Ascending aorta (tissue), 2 donors: ENCODE measurements around the gene SH3PXD2A. TPM values are rescaled to one million over a fixed set of nuclear protein-coding genes. Genes with fewer than 3 reads are reported as not detected.

Source experiments
- DNase-seq, 2 donors: peaks; one replicate each; pipeline ENCODE4 v3.0.0-alpha.2; 2019; ENCODE audit warnings: low spot score in 2 of 2
- H3K27ac ChIP-seq, 2 donors: fragments of 200-600 bp; sonication (generic); one replicate each; pipeline ENCODE4 v1.5.1; 2016 to 2017; ENCODE audit warnings: mild to moderate bottlenecking in 1 of 2
- H3K27me3 ChIP-seq: fragments of 200-600 bp; sonication (generic); one replicate; pipeline ENCODE4 v1.5.1; 2017
- H3K36me3 ChIP-seq, 2 donors: fragments of 200-600 bp; sonication (generic); one replicate each; pipeline ENCODE4 v1.5.1; 2016
- H3K4me1 ChIP-seq, 2 donors: fragments of 200-600 bp; sonication (generic); one replicate each; pipeline ENCODE4 v1.5.1; 2016 to 2017; ENCODE audit warnings: mild to moderate bottlenecking in 1 of 2
- H3K4me3 ChIP-seq, 2 donors: fragments of 200-600 bp; sonication (generic); one replicate each; pipeline ENCODE4 v1.5.1; 2016 to 2017; ENCODE audit warnings: mild to moderate bottlenecking in 1 of 2
- H3K9me3 ChIP-seq, 2 donors: fragments of 200-600 bp; sonication (generic); one replicate each; pipeline ENCODE4 v1.5.1; 2016
- CTCF ChIP-seq, 3 experiments: fragments of 200-600 bp in 2 of 3; fragments of 450-650 bp in 1 of 3; sonication (generic) in 2 of 3; IDR thresholded peaks; one replicate each; pipeline ENCODE4 v1.5.1; 2016 to 2019; ENCODE audit warnings: antibody characterized with exemption in 3 of 3, mild to moderate bottlenecking in 1 of 3, moderate library complexity in 1 of 3
- intact Hi-C: fragments of 100-400 bp; cut with DNase I; formaldehyde crosslinking; loops from one replicate; pipeline ENCODE4 v1.15.1; 2023
- total RNA-seq: library from RNA; depleted of rRNA; stranded (reverse); fragments of >200 nt; gene quantifications from one replicate; pipeline ENCODE4 v1.1.0, GENCODE V29; 2016

The SH3PXD2A gene
- total RNA-seq, 1 donor from 2014 or later: 50.0 TPM

GRCh38 chr10:103789771-103790201 lies 65.6 kb downstream of the SH3PXD2A start:
- TF ChIP-seq CTCF (IDR thresholded peaks at IDR 0.05): no peak
- intact Hi-C loops: no loop called here
- H3K9me3 ChIP-seq: no peaks in the 10 kb centered on the region
- H3K4me3 ChIP-seq: no peak overlapping the region
- no peak for DNase-seq
- no peak overlapping the region for H3K27ac ChIP-seq
- no peaks in the 10 kb centered on the region for H3K4me1 ChIP-seq
- H3K27me3 ChIP-seq: no peaks in the 10 kb centered on the region
- no peaks in the 10 kb centered on the region for H3K36me3 ChIP-seq

GRCh38 chr10:103789161-103789560 lies 66.2 kb downstream of the SH3PXD2A start:
- no peak for TF ChIP-seq CTCF (IDR thresholded peaks at IDR 0.05)
- Histone ChIP-seq H3K27ac (no peak overlapping the region), H3K36me3 (no peaks in the 10 kb centered on the region), H3K27me3 (no peaks in the 10 kb centered on the region), H3K4me3 (no peak overlapping the region), H3K9me3 (no peaks in the 10 kb centered on the region), H3K4me1 (no peaks in the 10 kb centered on the region)
- no peak for DNase-seq
- intact Hi-C loops: no loop called here

- TF ChIP-seq CTCF (IDR thresholded peaks at IDR 0.05): no peak
- H3K36me3 ChIP-seq: no peaks in the 10 kb centered on the region
- H3K4me3 ChIP-seq: no peak overlapping the region
- no peaks in the 10 kb centered on the region for H3K9me3 ChIP-seq
- no peaks in the 10 kb centered on the region for H3K27me3 ChIP-seq
- intact Hi-C loops: no loop called here
- peaks cover 0 to 5% of the 10 kb centered on the region in 2 donors for H3K4me1 ChIP-seq
- H3K27ac ChIP-seq: no peak overlapping the region
- no peak for DNase-seq
Observed at GRCh38 chr10:103787331-103787730, 68.0 kb downstream of the SH3PXD2A start.

- Histone ChIP-seq H3K4me3 (no peak overlapping the region), H3K4me1 (peaks cover 0 to 5% of the 10 kb centered on the region in 2 donors), H3K36me3 (no peaks in the 10 kb centered on the region), H3K9me3 (no peaks in the 10 kb centered on the region), H3K27me3 (no peaks in the 10 kb centered on the region), H3K27ac (no peak overlapping the region)
- DNase-seq: no peak
- intact Hi-C loops: no loop called here
- TF ChIP-seq CTCF (IDR thresholded peaks at IDR 0.05): no peak
Observed at GRCh38 chr10:103786020-103786419, 69.4 kb downstream of the SH3PXD2A start.

GRCh38 chr10:103784723-103785418 lies 70.5 kb downstream of the SH3PXD2A start:
- Histone ChIP-seq H3K27ac (no peak overlapping the region), H3K9me3 (no peaks in the 10 kb centered on the region), H3K4me3 (no peak overlapping the region), H3K27me3 (no peaks in the 10 kb centered on the region), H3K36me3 (no peaks in the 10 kb centered on the region), H3K4me1 (peaks cover 0 to 7% of the 10 kb centered on the region in 2 donors)
- no peak for DNase-seq
- no peak for TF ChIP-seq CTCF (IDR thresholded peaks at IDR 0.05)
- intact Hi-C loops: no loop called here
